ENCODE measurements around the gene NCAPD3.

The NCAPD3 gene

GRCh38 chr11:134131628-134132244 is 92.0 kb downstream of the NCAPD3 start:
- no peak for ATAC-seq
- TF ChIP-seq ZFP30 (CRISPR knock-in tag; IDR thresholded peaks at IDR 0.05): peak; percentile 85
- TF ChIP-seq ARNTL (CRISPR knock-in tag; IDR thresholded peaks at IDR 0.05; ENCODE audit: borderline replicate concordance, low read depth): no peak

- ATAC-seq: peak; percentile 88
- TF ChIP-seq CSRNP3 (CRISPR knock-in tag; IDR thresholded peaks at IDR 0.05) (no peak), ZFP3 (CRISPR knock-in tag; IDR thresholded peaks at IDR 0.05) (no peak), POU6F1 (CRISPR knock-in tag; IDR thresholded peaks at IDR 0.05; ENCODE audit: borderline replicate concordance, low read depth) (no peak), ESRRG (CRISPR knock-in tag; IDR thresholded peaks at IDR 0.05) (no peak), PATZ1 (CRISPR knock-in tag; IDR thresholded peaks at IDR 0.05; ENCODE audit: borderline replicate concordance) (no peak), ZNF8 (CRISPR knock-in tag; IDR thresholded peaks at IDR 0.05) (no peak), SNAI2 (CRISPR knock-in tag; IDR thresholded peaks at IDR 0.05) (no peak), GLIS3 (CRISPR knock-in tag; IDR thresholded peaks at IDR 0.05) (no peak), PPARA (CRISPR knock-in tag; IDR thresholded peaks at IDR 0.05; ENCODE audit: borderline replicate concordance) (no peak), CSDC2 (CRISPR knock-in tag; IDR thresholded peaks at IDR 0.05) (no peak), TCF4 (CRISPR knock-in tag; IDR thresholded peaks at IDR 0.05; ENCODE audit: borderline replicate concordance) (no peak), ZC3H10 (CRISPR knock-in tag; IDR thresholded peaks at IDR 0.05) (no peak)
Measured at GRCh38 chr11:134126217-134126822, 97.4 kb downstream of the NCAPD3 start.

- peak; percentile 29 for ATAC-seq
- TF ChIP-seq CSRNP3 (CRISPR knock-in tag; IDR thresholded peaks at IDR 0.05): no peak
- no peak for TF ChIP-seq ZFP3 (CRISPR knock-in tag; IDR thresholded peaks at IDR 0.05)
- no peak for TF ChIP-seq ZFP30 (CRISPR knock-in tag; IDR thresholded peaks at IDR 0.05)
- TF ChIP-seq TSHZ2 (CRISPR knock-in tag; IDR thresholded peaks at IDR 0.05): no peak
- TF ChIP-seq OSR1 (CRISPR knock-in tag; IDR thresholded peaks at IDR 0.05): no peak
- no peak for TF ChIP-seq ISL1 (CRISPR knock-in tag; IDR thresholded peaks at IDR 0.05)
- no peak for TF ChIP-seq ZNF565 (CRISPR knock-in tag; conservative IDR thresholded peaks at IDR 0.05; ENCODE audit: low read depth)
- TF ChIP-seq RARB (CRISPR knock-in tag; IDR thresholded peaks at IDR 0.05): no peak
- TF ChIP-seq CREB5 (CRISPR knock-in tag; IDR thresholded peaks at IDR 0.05; ENCODE audit: low read depth): no peak
Measured at GRCh38 chr11:134125507-134125906, 98.3 kb downstream of the NCAPD3 start.
